ENCODE measurements around the gene CCNG1.
"Not testable (repeated sequence)": the region's sequence is repeated elsewhere in the genome, so short reads cannot be mapped to it uniquely, and the experiment has no call there.

Gene CCNG1

DNA sequence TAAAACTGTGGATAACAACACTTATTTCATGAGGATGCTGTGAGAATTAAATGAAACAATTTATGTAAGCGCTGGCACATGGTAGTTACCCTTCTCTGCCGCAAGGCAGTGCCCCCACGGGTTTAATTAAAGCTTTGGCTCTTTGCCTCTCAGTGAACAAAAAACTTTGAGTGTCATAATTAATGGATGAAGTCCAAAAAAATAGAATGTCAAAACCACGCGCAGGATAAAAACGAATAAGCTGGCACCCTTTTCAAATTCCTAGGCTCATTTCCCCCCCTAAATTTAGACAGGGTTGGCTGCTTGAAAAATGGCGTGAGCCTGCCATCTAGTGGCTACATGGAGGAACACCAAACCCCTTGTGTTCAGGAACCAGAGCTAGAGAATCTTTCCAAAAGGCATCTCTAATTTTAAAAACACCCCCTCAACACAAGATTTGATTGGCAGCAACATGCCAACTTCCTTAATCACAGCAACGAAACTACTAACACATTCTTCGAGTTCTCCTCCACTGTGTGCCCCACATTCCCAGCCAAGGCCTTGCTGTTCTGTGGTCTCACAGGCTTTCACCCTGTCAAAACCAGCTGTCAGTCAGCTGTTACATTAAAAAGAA, 29.0 kb upstream of the CCNG1 start:
- Histone ChIP-seq H3K27me3 (ENCODE audit: insufficient read depth, low read length, poor library complexity, severe bottlenecking) (no peaks in the 10 kb centered on the region), H2AFZ (ENCODE audit: low read length) (no peak overlapping the region), H3K79me2 (ENCODE audit: insufficient read depth, low read length) (no peaks in the 10 kb centered on the region), H3K9me2 (replicated peaks; ENCODE audit: low read depth, low read length) (no peaks in the 10 kb centered on the region), H4K20me1 (ENCODE audit: insufficient read depth, low read length, poor library complexity, severe bottlenecking) (no peaks in the 10 kb centered on the region), H3K4me3 (ENCODE audit: low read length, poor library complexity, severe bottlenecking) (no peak overlapping the region), H3K9ac (ENCODE audit: low read depth, low read length, poor library complexity, severe bottlenecking) (no peak overlapping the region), H3K36me3 (ENCODE audit: insufficient read depth, low read length) (no peaks in the 10 kb centered on the region), H3F3A (ENCODE audit: low read depth) (no peaks in the 10 kb centered on the region), H3K4me2 (ENCODE audit: low read depth, low read length, poor library complexity, severe bottlenecking) (no peak overlapping the region), H3K4me1 (ENCODE audit: insufficient read depth, low read length, poor library complexity, severe bottlenecking) (no peaks in the 10 kb centered on the region), H3K9me3 (ENCODE audit: insufficient read depth, low read depth, low read length) (no peaks in the 10 kb centered on the region)
- TF ChIP-seq, protein P1, sequence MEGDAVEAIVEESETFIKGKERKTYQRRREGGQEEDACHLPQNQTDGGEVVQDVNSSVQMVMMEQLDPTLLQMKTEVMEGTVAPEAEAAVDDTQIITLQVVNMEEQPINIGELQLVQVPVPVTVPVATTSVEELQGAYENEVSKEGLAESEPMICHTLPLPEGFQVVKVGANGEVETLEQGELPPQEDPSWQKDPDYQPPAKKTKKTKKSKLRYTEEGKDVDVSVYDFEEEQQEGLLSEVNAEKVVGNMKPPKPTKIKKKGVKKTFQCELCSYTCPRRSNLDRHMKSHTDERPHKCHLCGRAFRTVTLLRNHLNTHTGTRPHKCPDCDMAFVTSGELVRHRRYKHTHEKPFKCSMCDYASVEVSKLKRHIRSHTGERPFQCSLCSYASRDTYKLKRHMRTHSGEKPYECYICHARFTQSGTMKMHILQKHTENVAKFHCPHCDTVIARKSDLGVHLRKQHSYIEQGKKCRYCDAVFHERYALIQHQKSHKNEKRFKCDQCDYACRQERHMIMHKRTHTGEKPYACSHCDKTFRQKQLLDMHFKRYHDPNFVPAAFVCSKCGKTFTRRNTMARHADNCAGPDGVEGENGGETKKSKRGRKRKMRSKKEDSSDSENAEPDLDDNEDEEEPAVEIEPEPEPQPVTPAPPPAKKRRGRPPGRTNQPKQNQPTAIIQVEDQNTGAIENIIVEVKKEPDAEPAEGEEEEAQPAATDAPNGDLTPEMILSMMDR (conservative IDR thresholded peaks at IDR 0.05; ENCODE audit: low read length) = peak; percentile 71
- no peak for TF ChIP-seq EZH2phosphoT487 (IDR thresholded peaks at IDR 0.05; ENCODE audit: borderline replicate concordance)

DNA sequence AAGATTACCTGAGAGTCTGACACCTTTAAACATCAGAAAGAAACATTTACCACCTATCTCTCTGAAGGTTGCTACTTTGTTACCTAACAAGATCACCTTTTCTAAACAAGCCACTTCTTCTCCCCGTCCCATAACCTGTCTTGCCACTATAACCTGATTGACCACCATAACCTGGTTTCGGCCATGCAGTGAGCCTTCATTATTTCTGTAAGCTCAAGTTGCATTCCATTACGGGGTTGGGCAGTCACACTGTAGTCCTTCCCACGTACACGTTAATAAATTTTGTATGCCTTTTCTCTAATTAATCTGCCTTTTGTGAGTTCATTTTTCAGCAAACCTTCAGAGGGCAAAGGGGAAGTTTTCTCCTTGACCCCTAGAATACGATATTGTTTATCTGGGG, 28.0 kb upstream of the CCNG1 start:
- Histone ChIP-seq H3K9ac (ENCODE audit: low read depth, low read length, poor library complexity, severe bottlenecking) (no peak overlapping the region), H3K27me3 (ENCODE audit: insufficient read depth, low read length, poor library complexity, severe bottlenecking) (no peaks in the 10 kb centered on the region), H4K20me1 (ENCODE audit: insufficient read depth, low read length, poor library complexity, severe bottlenecking) (no peaks in the 10 kb centered on the region), H3F3A (ENCODE audit: low read depth) (no peaks in the 10 kb centered on the region), H3K4me3 (ENCODE audit: low read length, poor library complexity, severe bottlenecking) (no peak overlapping the region), H3K4me1 (ENCODE audit: insufficient read depth, low read length, poor library complexity, severe bottlenecking) (no peaks in the 10 kb centered on the region), H3K4me2 (ENCODE audit: low read depth, low read length, poor library complexity, severe bottlenecking) (no peak overlapping the region), H2AFZ (ENCODE audit: low read length) (no peak overlapping the region), H3K36me3 (ENCODE audit: insufficient read depth, low read length) (no peaks in the 10 kb centered on the region), H3K79me2 (ENCODE audit: insufficient read depth, low read length) (no peaks in the 10 kb centered on the region), H3K9me2 (replicated peaks; ENCODE audit: low read depth, low read length) (no peaks in the 10 kb centered on the region), H3K9me3 (ENCODE audit: insufficient read depth, low read depth, low read length) (no peaks in the 10 kb centered on the region)
- no peak for TF ChIP-seq EZH2phosphoT487 (IDR thresholded peaks at IDR 0.05; ENCODE audit: borderline replicate concordance)

DNA sequence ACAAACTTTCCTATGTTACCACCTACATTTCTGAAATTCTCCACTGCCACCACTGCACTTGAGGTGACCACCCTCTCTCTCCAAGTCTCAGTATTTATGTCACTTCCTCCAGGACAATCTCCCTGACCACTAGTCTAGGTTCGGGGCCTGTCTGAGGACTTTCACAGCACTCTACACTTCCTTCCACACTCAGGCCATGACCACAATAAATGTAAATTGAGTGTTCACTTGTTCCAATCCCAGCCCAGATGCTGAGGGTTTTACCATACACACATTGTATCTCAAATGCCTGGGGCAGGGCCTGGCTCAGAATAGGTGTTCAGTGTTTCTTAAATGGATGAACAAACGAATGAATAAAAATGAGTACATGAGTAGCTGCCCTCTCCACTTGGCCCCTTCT, 26.9 kb upstream of the CCNG1 start:
- H3K9ac ChIP-seq (ENCODE audit: low read depth, low read length, poor library complexity, severe bottlenecking) = no peak overlapping the region
- no peaks in the 10 kb centered on the region for H3K9me2 ChIP-seq (replicated peaks; ENCODE audit: low read depth, low read length)
- no peaks in the 10 kb centered on the region for H3K27me3 ChIP-seq (ENCODE audit: insufficient read depth, low read length, poor library complexity, severe bottlenecking)
- H3K79me2 ChIP-seq (ENCODE audit: insufficient read depth, low read length) = no peaks in the 10 kb centered on the region
- no peaks in the 10 kb centered on the region for H3K36me3 ChIP-seq (ENCODE audit: insufficient read depth, low read length)
- TF ChIP-seq, protein P1 (conservative IDR thresholded peaks at IDR 0.05; ENCODE audit: low read length) = no peak
- TF ChIP-seq EZH2phosphoT487 (IDR thresholded peaks at IDR 0.05; ENCODE audit: borderline replicate concordance) = no peak
- H3F3A ChIP-seq (ENCODE audit: low read depth) = no peaks in the 10 kb centered on the region
- no peaks in the 10 kb centered on the region for H3K4me1 ChIP-seq (ENCODE audit: insufficient read depth, low read length, poor library complexity, severe bottlenecking)
- H2AFZ ChIP-seq (ENCODE audit: low read length) = no peak overlapping the region
- no peak overlapping the region for H3K4me3 ChIP-seq (ENCODE audit: low read length, poor library complexity, severe bottlenecking)
- no peaks in the 10 kb centered on the region for H3K9me3 ChIP-seq (ENCODE audit: insufficient read depth, low read depth, low read length)
- H3K4me2 ChIP-seq (ENCODE audit: low read depth, low read length, poor library complexity, severe bottlenecking) = no peak overlapping the region
- no peaks in the 10 kb centered on the region for H4K20me1 ChIP-seq (ENCODE audit: insufficient read depth, low read length, poor library complexity, severe bottlenecking)

DNA sequence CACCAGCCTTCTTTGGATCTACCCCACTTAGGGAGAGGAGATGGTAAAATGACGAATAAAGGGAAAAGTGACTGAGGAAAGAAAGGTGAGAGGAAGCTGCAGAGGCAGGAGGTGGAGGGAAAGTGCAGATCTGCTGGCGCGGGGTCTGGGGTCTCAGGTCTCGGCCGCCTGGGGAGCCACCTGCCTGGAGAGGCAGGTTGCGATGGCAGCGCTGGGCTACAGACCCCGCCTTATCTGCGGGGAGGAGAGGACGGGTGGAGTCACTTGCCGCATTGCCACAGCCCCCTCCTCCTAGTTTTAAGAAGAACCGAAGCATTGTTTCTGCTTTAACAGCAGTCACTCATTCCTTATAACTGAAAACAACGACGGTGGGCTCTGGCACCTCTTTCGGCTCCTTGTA, 21.7 kb upstream of the CCNG1 start:
- H3K9ac ChIP-seq (ENCODE audit: low read depth, low read length, poor library complexity, severe bottlenecking); H2AFZ ChIP-seq (ENCODE audit: low read length); H3K4me1 ChIP-seq (ENCODE audit: insufficient read depth, low read length, poor library complexity, severe bottlenecking); H3K9me2 ChIP-seq (replicated peaks; ENCODE audit: low read depth, low read length); H4K20me1 ChIP-seq (ENCODE audit: insufficient read depth, low read length, poor library complexity, severe bottlenecking); H3F3A ChIP-seq (ENCODE audit: low read depth); H3K79me2 ChIP-seq (ENCODE audit: insufficient read depth, low read length); H3K9me3 ChIP-seq (ENCODE audit: insufficient read depth, low read depth, low read length); H3K27me3 ChIP-seq (ENCODE audit: insufficient read depth, low read length, poor library complexity, severe bottlenecking); H3K36me3 ChIP-seq (ENCODE audit: insufficient read depth, low read length); H3K4me2 ChIP-seq (ENCODE audit: low read depth, low read length, poor library complexity, severe bottlenecking); H3K4me3 ChIP-seq (ENCODE audit: low read length, poor library complexity, severe bottlenecking): not testable (repeated sequence)

All from Loucy (cell line).